Spinal cord (tissue), 10 donors: Measurements from ENCODE around the gene CUEDC1. TPM values are rescaled to one million over a fixed set of nuclear protein-coding genes. Genes with fewer than 3 reads are reported as not detected.
"Not testable (repeated sequence)": the region's sequence is repeated elsewhere in the genome, so short reads cannot be mapped to it uniquely, and the experiment has no call there.

Experiments
- DNase-seq, 6 donors: peaks; one replicate each; pipeline versions ENCODE4 v3.0.0 to v3.0.0-alpha.2; 2013 to 2015; ENCODE audit warnings: low spot score in 6 of 6, low read depth in 4 of 6
- H3K27ac ChIP-seq: one replicate; pipeline ENCODE4 v1.5.1; 2013; ENCODE audit warnings: low read depth, low read length, control low read depth
- H3K27me3 ChIP-seq: one replicate; pipeline ENCODE4 v1.6.1; 2013; ENCODE audit warnings: low read length; ENCODE audit not compliant: control insufficient read depth, insufficient read depth
- H3K36me3 ChIP-seq: one replicate; pipeline ENCODE4 v1.6.1; 2013; ENCODE audit warnings: low read length; ENCODE audit not compliant: control insufficient read depth, insufficient read depth
- H3K4me1 ChIP-seq: one replicate; pipeline ENCODE4 v1.6.1; 2013; ENCODE audit warnings: low read length; ENCODE audit not compliant: control insufficient read depth, insufficient read depth
- H3K4me3 ChIP-seq: one replicate; pipeline ENCODE4 v1.5.1; 2013; ENCODE audit warnings: low read depth, low read length, control low read depth
- H3K9me3 ChIP-seq: one replicate; pipeline ENCODE4 v1.6.1; 2013; ENCODE audit warnings: low read length; ENCODE audit not compliant: control insufficient read depth, insufficient read depth
- WGBS: methylation state at CpG from one replicate; pipeline ENCODE4 v1.1.5; 2013; ENCODE audit warnings: missing lambda C conversion rate; ENCODE audit not compliant: insufficient coverage; 5-methylcytosine and 5-hydroxymethylcytosine counted together
- polyA plus RNA-seq, 2 donors: library from polyadenylated mRNA; unstranded; fragments of 120-200 nt; gene quantifications; one replicate each; pipeline ENCODE4 v1.2.1, GENCODE V29; 2013; ENCODE audit not compliant: insufficient read length in 2 of 2
- total RNA-seq, 2 donors: library from RNA; depleted of rRNA in 1 of 2; stranded (reverse); fragments of 120-200 nt in 1 of 2; fragments of >200 nt in 1 of 2; gene quantifications; one replicate each; pipeline versions ENCODE4 v1.2.3 to v1.2.4, GENCODE V29; 2013 to 2014
- donor health status: healthy.

Gene CUEDC1
- total and polyA plus RNA-seq, 4 donors, result 14.0 to 111 (median 63.8) TPM

GRCh38 chr17:57962279-57963148 is 7.3 kb upstream of the CUEDC1 start:
- WGBS, result 76% methylated on average over 4 of the region's 8 CpGs
- H3K9me3 ChIP-seq, result no peaks in the 10 kb centered on the region
- H3K27ac ChIP-seq, result no peak overlapping the region
- no peak overlapping the region for H3K4me3 ChIP-seq
- H3K4me1 ChIP-seq, result no peaks in the 10 kb centered on the region
- H3K36me3 ChIP-seq, result no peaks in the 10 kb centered on the region
- no peak for DNase-seq
- no peaks in the 10 kb centered on the region for H3K27me3 ChIP-seq

- WGBS, result 88% methylated on average over 3 of the region's 6 CpGs
- no peak overlapping the region for H3K27ac ChIP-seq
Measured at GRCh38 chr17:57959929-57960328, 4.7 kb upstream of the CUEDC1 start.

GRCh38 chr17:57958391-57958790 is 3.2 kb upstream of the CUEDC1 start:
- not testable (repeated sequence) for H3K36me3 ChIP-seq, DNase-seq, H3K9me3 ChIP-seq, H3K4me3 ChIP-seq, H3K27me3 ChIP-seq, H3K27ac ChIP-seq
- WGBS, result no CpG with 5 or more reads among the region's 15 CpGs
- peaks cover 23% of the 10 kb centered on the region for H3K4me1 ChIP-seq

More at GRCh38 chr17:57959929-57960328, 4.7 kb upstream of the CUEDC1 start:
- no peaks in the 10 kb centered on the region for H3K36me3 ChIP-seq
- no peak overlapping the region for H3K4me3 ChIP-seq
- DNase-seq, result no peak
- no peaks in the 10 kb centered on the region for H3K9me3 ChIP-seq
- H3K27me3 ChIP-seq, result no peaks in the 10 kb centered on the region
- peaks cover 13% of the 10 kb centered on the region for H3K4me1 ChIP-seq

- H3K27ac ChIP-seq, result no peak overlapping the region
- WGBS, result 63% methylated on average over 1 of the region's 3 CpGs
Measured at GRCh38 chr17:57957886-57958285, 2.7 kb upstream of the CUEDC1 start.

GRCh38 chr17:57957120-57957850 is 2.1 kb upstream of the CUEDC1 start:
- 82% methylated on average over 4 of the region's 8 CpGs for WGBS
- no peak for DNase-seq

More at GRCh38 chr17:57957886-57958285, 2.7 kb upstream of the CUEDC1 start:
- Histone ChIP-seq H3K4me1 (peaks cover 28% of the 10 kb centered on the region), H3K36me3 (peaks cover 3% of the 10 kb centered on the region), H3K27me3 (no peaks in the 10 kb centered on the region), H3K9me3 (no peaks in the 10 kb centered on the region), H3K4me3 (no peak overlapping the region)
- DNase-seq, result no peak

GRCh38 chr17:57956291-57957119 is 1.3 kb upstream of the CUEDC1 start:
- H3K4me1 ChIP-seq, result peaks cover 34% of the 10 kb centered on the region
- WGBS, result 79% methylated on average over 6 of the region's 13 CpGs
- H3K4me3 ChIP-seq, result peak overlapping the region; percentile 80
- H3K36me3 ChIP-seq, result peaks cover 3% of the 10 kb centered on the region
- H3K27me3 ChIP-seq, result no peaks in the 10 kb centered on the region
- no peaks in the 10 kb centered on the region for H3K9me3 ChIP-seq
- no peak overlapping the region for H3K27ac ChIP-seq
- no peak for DNase-seq

More at GRCh38 chr17:57957120-57957850, 2.1 kb upstream of the CUEDC1 start:
- no peak overlapping the region for H3K4me3 ChIP-seq
- H3K27ac ChIP-seq, result no peak overlapping the region
- peaks cover 3% of the 10 kb centered on the region for H3K36me3 ChIP-seq
- peaks cover 31% of the 10 kb centered on the region for H3K4me1 ChIP-seq
- H3K9me3 ChIP-seq, result no peaks in the 10 kb centered on the region
- no peaks in the 10 kb centered on the region for H3K27me3 ChIP-seq

- H3K27ac ChIP-seq, result peak overlapping the region; percentile 81
- DNase-seq, result peak in 2 of 6 donors; percentile 80 to 84
- peaks cover 44% of the 10 kb centered on the region for H3K4me1 ChIP-seq
Measured at GRCh38 chr17:57954397-57955182, 622 bp downstream of the CUEDC1 start.

GRCh38 chr17:57953705-57954396 is 1.4 kb downstream of the CUEDC1 start:
- Histone ChIP-seq H3K4me1 (peaks cover 51% of the 10 kb centered on the region), H3K36me3 (peaks cover 3% of the 10 kb centered on the region), H3K27me3 (no peaks in the 10 kb centered on the region), H3K4me3 (peak overlapping the region; percentile 31), H3K27ac (peak overlapping the region; percentile 81), H3K9me3 (no peaks in the 10 kb centered on the region)
- WGBS, result 50% methylated on average over 9 of the region's 13 CpGs
- DNase-seq, result no peak

More at GRCh38 chr17:57954397-57955182, 622 bp downstream of the CUEDC1 start:
- peak overlapping the region; percentile 31 for H3K4me3 ChIP-seq
- WGBS, result under 1% methylated on average over 81 of the region's 85 CpGs
- no peaks in the 10 kb centered on the region for H3K27me3 ChIP-seq
- no peaks in the 10 kb centered on the region for H3K9me3 ChIP-seq
- peaks cover 3% of the 10 kb centered on the region for H3K36me3 ChIP-seq
